Stimulated activated naive CD8-positive, alpha-beta T cell treated with anti-CD3 and anti-CD28 coated beads, Interleukin-15, Interleukin-2, amounts not matched to agents 100 U/mL and 50 U/mL, for 24 hours (primary cell): ENCODE measurements around the gene PPIE.
"Not testable (repeated sequence)": the region's sequence is repeated elsewhere in the genome, so short reads cannot be mapped to it uniquely, and the experiment has no call there.

ENCODE experiments used
- ATAC-seq: fragments of 150-1000 bp; cut with Tn5 transposase; one replicate; pipeline ENCODE4 v1.10.0; 2021
- DNase-seq: peaks from one replicate; pipeline ENCODE4 v3.0.0; 2021

The PPIE gene

DNA sequence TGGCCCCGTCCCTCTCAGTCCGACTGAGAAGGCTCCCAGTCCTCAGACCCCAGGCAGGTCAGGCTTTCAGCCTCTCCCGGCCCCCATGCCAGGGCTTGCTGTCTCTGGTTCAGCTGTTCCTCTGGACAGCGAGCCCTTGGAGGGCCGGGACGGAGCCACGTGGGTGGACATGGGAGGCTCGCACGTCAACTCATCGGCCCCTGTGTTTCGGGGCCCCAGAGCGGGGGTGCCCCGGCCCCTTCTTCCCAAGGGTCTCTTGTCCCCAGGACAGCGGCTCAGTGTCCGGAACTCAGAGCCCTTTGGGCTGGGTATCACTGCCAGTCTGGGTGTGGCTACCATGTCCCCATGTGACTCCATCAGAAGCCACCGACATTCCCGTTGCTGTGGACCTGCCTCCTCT, 39.2 kb downstream of the PPIE start:
- not testable (repeated sequence) for DNase-seq, ATAC-seq

DNA sequence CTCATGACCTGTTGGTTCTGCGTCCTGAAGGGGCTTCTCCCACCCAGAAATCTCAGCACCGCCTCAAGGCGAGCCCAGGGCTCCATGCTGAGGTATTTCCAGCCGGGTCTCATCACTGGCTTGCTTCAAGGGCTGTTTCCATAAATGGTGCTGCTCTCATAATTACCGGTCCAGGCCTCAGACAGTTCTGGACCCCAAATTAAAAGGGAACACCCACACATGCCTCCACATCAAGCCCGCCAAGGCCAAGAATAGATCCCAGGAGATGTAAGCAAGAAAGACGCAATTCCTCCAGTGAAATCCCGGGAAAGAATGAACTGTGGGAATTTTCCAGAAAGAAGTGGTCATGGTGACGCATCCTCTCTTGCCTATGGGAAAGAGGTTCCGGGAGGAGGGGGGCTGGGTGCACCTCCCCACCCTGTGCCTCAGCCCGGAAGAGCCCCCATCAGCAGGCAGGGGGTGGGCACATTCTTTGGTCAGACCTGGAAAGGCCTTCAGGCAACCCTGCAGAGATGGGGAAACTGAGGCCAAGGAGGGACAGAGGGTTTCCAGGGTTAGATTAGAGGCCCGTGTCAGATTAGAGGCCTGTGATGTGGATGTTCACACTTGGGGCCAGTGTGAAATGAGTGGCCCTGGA, 39.9 kb downstream of the PPIE start:
- not testable (repeated sequence) for ATAC-seq

DNA sequence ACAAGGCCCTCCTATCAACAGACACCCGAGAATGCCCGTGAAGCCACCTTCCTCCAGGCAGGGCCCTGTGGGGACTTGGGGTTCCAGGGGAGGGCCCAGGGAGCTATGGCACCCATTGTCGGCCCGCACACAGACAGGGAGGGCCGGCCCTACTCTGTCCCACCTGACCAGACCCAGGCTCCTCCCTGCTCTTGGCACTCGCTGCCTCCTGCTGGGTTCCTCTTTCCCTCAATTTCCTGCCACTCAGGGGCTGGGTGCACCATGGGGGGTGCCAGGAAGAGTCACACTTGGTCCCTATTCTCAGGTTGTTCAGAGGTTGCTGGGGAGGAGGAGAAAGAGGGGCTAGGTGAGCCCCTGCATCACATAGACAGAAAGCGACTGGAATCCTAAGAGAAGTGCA, 40.5 kb downstream of the PPIE start:
- ATAC-seq (no peak), DNase-seq (no peak)

More for the DNA sequence above, 39.9 kb downstream of the PPIE start:
- not testable (repeated sequence) for DNase-seq

DNA sequence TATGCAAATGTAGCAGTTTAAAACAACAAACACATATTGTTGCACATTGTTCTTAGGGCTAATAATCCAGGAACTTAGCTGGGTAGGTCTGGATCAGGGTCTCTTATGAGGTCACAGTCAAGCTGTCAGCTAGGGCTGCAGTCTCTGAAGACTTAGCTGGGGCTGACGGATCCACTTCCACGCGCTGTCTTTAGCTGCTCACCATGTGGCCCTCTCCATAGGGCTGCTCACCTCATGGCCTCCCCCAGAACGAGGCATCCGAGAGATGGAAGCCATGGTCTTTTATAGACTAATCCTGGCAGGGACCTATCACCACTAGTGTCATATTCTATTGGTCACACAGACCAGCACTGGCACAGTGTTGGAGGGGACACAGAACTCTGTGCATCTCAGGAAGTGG, 41.1 kb downstream of the PPIE start:
- DNase-seq = no peak
- no peak for ATAC-seq

DNA sequence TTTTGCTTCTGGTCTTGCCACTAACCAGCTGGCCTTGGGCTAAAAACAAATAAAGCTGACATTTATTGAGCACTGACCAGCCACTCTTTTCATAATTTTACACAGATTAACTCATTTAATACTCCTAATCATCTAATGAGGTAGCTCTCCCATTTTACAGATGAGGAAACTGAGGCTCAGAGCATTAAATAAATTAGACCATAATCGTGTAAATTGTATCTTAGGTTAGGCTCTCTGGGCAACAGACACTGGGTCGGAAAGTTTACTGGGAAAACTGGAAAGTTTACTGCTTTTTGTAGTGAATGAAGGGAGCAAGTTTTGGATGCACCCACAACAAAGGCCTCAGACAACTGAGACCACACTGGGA, 42.6 kb downstream of the PPIE start:
- ATAC-seq = no peak
- no peak for DNase-seq

DNA sequence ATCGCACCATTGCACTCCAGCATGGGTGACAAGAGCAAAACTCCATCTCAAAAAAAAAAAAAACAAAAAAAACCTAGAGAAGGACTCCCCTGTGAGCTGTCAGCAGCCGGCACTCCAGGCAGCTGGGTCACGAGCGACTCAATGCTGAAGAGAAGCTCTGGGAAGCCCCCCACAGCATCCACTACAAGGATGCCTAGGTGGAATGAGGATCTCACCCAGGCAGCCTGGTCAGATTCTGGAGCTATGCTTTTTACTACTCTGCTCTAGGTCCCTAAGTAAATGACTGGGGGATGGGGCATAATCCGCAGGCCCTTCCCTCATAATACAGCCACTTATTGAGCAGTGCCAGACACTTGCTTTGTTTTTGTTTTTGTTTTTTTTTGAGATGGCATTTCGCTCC, 43.4 kb downstream of the PPIE start:
- ATAC-seq (no peak), DNase-seq (no peak)

DNA sequence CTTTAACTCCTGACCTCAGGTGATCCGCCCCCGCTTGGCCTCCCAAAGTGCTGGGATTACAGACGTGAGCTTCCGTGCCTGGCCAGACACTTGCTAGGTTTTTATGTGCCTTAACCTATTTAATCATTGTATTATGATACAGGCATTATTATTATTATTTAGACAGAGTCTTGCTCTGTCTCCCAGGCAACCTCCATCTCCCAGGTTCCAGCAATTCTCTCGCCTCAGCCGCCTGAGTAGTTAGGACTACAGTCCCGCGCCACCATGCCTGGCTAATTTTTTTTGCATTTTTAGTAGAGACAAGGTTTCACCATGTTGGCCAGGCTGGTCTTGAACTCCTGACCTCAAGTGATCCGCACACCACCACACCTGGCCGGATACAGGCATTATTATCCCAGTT, 44.0 kb downstream of the PPIE start:
- not testable (repeated sequence) for DNase-seq, ATAC-seq

DNA sequence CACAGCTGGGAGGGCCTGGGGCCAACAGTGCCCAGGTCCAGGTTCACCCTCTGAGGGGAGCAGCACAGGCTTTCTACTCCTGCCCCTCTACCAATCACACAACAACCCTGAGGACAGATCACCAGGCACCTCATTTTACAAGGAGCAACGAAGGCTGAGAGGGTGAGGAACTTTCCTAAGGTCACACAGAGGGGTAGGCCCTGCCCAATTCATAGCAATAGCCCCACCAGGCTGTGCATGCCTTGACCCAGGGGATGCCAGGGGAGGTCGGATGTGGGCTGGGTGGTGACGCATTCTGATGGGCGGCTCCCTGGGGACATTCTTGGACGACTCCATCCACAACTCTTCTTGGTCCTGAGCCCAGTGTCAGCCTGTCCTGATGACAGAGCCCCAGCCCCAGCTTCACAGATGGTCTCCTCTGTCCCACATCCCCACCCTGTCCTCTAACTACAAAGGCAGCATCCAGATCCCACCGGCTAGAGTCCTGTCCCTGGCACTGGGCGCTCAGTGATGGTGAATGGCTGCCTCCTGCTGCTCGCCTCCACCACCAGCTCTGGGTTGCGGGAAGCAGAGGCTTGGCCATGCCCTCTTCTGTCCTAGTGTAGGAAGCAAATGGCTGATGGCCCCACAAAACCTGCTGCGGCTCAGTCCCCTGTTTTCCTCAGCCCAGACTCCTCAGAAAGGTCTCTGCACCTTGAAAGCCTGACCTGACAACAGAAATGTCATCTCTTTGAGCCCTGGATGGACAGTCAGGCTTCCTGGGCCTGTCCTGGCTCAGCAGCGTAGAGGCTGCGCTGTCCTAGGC, 47.8 kb downstream of the PPIE start:
- not testable (repeated sequence) for DNase-seq, ATAC-seq

DNA sequence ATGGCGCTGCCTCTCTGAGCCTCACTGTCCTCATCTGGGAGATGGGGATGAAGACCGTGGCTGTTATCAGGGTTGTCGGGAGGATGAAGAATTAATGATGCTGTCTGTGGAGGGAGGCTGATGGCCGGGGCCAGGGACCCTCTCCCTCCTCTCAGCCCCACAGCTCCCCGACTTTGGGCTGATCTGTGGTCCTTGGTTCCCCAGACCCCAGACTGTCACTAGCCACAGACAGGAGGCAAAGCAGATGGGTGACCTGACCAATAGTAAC, 48.4 kb downstream of the PPIE start:
- not testable (repeated sequence) for DNase-seq, ATAC-seq

DNA sequence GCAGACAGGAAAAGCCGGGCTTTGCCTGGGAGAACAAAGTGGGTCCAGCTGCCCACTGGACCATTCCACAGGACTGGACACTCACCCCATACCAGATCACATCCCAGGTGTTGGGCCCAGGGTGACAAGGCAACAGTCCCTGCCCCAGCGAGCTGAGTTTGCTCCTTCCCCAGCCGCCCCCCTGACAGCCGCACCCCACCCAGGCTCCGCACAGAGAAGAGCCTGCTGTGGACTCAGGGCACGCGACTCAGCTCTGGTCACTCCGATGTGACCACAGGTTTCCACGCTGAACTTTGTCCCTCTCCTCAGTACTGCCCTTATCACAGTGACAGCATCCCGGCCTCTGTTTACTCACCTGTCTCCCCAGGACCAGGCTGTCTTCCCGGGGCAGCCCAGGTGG, 48.8 kb downstream of the PPIE start:
- ATAC-seq = no peak
- no peak for DNase-seq

DNA sequence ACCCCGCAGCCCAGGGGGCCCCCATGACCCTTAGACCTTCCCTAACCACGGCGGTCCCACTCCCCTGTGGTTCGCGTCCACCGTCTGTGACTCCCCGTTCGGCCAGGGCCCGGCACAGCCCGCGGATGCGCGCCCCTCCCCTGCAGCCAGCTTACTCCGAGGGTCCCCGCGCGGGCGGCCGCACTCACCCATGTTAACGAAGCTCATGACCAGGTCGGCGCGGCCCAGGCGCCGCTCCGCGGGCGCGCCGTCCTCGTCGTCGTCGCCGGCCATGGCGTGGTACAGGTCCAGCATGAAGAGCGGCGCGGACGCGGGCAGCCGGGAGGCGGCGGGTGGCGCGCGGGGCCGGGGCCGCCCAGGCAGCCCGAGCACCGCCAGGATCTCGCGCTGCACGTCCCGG, 49.3 kb downstream of the PPIE start:
- ATAC-seq, DNase-seq: not testable (repeated sequence)

DNA sequence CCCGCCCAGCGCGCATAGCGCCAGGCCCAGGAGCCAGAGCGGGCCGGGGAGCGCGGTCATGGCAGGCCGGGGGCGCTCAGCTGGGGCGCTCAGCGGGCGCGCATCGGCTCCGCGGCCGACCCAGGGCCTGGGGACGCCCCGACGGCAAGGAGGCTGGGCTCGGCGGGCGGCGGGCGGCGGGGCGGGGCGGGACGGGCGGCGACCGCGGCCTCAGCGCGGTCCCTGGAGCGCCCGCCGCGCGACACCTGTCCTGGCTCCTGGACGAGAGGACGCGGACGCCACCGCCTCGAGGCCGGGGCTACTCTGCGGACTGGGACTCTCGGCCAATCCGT, 49.7 kb downstream of the PPIE start:
- DNase-seq (no peak), ATAC-seq (peak; percentile 10)

DNA sequence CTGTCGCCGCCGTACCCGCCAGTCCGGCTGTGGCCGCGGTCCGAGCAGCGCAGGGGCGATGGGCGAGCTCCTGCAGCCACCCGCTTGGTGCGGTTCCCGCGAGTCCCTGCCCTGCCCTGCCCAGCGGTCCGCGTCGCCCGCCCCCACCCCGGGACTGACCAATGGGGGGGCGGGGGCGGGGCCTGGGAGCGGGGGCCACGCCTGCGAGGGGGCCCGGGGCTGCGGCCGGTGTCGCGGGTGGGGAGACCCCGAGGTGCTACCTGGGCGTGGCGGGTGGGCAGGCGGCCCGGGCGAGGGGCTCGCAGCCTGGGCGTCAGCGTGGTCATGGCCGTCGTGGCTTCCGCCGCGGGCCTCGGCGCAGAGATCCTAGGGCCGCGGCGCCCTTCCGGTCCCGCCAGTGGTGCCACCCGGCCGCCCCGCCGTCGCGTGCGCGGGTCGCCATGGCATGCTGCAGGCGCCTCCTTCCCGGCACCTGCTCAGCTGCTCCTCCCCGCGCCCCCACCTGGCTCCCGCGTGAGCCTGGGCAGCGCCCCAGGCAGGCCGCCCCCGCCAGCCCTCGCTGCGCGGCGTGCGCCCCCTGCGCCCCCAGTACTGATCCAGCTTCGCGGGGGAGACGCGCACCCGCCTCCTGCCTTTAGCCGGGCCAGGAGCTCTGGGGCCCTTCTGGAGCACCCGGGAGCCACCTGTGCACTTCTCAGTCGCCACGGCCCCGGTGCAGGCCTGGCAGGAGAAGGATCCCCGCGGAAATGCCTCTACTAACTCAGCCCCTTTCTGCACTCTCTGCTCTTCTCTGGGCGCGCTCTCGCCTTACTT, 50.3 kb downstream of the PPIE start, which contains the start of gene BMP8B:
Gene BMP8B, minus strand, starts transcription at position 108 of the 813 bp plus-strand sequence. CDS start 380 bp downstream, outside the sequence.
- peak; percentile 54 for DNase-seq
- peak; percentile 74 for ATAC-seq

DNA sequence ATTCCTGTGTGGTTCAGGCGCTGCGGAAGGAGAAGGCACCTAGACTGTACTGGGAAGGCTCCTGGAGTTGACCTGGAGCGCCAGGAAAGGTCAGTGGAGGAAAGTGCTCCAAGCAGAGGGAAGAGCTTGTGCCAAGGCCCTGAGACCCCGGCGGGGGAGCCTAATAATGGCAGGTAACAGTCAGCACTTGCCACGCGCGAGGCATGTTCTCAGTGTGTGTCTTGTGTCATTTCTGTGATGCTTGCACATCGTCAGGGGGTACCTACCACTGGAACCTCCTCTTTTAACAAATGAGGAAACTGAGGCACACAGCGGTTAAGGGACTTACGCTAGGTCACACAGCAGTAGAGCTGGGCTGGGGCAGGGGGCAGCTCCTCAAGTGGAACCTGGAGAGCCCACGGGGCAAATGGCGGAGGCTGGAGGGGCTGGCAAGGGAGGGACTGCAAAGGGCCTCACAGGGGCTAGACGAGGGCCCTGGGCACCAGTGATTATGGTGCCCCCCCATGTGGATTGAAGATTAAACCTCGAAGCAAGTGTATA, 51.0 kb downstream of the PPIE start:
- ATAC-seq (no peak), DNase-seq (no peak)

DNA sequence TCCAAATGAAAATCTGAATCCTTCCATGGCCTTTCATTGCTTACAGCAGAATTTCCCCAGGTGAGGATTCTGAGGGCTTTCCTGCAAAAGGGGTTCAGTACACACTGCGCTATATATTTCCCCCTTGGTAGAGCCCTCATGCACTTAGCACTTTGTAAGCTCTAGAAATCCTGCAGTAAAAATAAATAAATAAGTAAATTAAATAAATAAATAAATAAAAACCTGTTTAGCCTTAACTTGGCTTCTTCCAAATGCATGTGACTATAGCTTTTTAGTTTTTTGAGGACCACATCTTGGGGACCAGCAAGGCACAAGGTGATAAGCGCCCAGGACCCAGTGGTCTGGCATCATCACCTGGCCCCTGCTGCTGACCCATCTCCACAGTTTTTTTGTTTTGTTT, 53.2 kb downstream of the PPIE start:
- DNase-seq (no peak), ATAC-seq (no peak)

DNA sequence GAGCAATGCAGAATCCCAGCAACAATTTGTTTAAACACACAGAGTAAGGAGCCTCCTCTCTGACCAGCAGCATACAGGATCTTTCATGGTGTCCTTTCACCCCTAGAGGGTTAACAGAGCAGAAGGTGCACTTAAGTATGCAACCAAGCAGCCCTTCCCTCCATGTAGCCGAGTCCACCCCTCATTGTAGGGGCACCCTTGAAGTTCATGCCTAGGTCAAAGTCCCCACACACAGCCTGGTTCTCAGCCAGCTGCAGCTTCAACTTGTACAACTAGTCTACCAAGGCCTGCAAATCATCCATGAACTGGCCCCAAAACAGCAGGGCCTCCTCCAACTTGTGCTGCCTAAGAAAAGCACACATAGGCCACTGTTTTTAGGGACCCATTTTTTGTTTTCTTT, 57.0 kb downstream of the PPIE start:
- no peak for ATAC-seq
- DNase-seq = no peak

DNA sequence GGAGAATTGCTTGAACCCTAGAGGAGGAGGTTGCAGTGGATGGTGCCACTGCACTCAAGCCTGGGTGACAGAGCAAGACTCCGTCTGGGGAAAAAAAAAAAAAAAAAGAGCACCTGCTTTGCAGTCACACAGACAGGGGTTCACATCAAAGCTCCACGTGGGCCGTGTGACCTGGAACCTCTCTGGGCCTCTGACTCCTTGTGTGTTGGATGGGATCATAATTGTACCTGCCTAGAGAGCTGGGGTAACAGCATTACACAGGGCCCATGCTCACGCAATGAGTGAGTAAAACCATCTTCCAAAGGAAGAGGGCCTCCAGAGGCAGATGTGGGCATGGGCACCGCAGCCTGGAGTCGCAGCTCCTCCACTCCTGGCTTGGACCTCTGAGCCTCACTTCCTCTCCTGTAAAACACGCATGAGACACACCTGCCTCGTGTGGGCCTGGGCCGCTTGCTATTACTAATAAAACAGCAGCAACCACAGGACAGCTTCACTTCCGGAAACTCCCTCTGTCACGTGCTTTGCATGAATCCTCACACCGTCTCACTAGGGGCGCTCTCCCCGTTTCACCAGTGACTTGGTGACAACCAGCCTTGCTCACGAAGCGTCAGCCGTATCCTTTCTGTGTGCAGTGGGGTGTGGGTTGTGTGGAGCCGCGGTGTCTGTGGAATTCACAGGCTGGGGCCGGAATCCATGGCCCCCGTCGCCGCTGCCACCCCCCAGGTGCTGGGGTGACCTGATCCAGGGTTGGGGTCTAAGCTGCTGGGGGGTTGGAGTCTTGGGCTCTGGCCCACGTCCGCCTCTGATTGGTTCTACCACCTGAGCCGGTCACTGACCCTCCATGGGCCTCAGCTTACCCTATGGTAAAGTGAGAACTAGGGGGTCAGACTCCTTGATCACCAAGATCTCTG, 60.4 kb downstream of the PPIE start:
- ATAC-seq (peak; percentile 95), DNase-seq (peak; percentile 84)

DNA sequence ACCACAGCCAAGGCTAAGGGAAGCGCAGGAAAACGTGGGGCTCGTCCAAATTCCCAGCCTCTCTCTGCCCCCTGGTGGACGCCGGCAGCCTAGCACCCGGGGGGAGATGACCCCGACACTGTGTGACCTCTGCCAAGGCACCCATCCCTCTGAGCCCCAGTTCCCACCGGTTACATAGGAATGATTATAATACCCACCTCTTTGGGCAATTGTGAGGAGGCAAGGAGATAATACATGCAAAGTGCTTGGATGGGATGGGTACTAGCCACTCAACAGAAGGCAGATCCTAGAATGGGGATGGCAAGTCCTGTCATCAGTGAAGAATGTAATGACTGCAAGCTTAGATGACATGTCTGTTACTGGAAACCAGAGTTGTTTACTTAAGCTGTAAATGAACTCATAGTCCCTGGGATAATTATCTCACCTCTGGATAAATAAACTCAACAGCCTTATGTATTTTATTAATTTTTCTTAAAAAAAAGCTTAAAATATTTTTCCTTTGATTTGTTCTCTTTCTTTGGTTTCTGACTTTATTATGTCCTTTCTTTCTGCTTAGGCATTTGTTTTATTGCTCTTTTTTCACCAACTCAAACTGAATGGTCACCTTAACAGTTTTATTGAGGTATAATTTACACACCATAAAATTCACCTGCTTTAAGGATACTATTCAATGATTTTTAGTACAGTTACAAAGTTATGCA, 61.2 kb downstream of the PPIE start:
- ATAC-seq (peak; percentile 65), DNase-seq (peak; percentile 86)

DNA sequence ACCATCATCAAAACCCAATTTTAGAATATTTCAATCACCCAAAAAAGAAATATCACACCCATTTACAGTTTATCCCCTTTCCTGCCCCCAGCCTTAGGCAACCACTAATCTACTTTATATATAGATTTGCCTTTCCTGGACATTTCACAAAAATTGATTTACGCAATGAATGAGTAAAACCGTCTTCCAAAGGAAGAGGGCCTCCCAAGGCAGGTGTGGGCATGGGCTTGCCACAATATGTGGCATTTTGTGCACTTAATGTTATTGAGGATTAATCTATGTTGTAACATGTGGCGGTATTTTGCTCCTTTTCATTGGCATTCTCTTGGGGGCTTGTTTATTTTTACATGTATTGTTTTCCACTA, 61.8 kb downstream of the PPIE start:
- no peak for DNase-seq
- ATAC-seq = no peak

DNA sequence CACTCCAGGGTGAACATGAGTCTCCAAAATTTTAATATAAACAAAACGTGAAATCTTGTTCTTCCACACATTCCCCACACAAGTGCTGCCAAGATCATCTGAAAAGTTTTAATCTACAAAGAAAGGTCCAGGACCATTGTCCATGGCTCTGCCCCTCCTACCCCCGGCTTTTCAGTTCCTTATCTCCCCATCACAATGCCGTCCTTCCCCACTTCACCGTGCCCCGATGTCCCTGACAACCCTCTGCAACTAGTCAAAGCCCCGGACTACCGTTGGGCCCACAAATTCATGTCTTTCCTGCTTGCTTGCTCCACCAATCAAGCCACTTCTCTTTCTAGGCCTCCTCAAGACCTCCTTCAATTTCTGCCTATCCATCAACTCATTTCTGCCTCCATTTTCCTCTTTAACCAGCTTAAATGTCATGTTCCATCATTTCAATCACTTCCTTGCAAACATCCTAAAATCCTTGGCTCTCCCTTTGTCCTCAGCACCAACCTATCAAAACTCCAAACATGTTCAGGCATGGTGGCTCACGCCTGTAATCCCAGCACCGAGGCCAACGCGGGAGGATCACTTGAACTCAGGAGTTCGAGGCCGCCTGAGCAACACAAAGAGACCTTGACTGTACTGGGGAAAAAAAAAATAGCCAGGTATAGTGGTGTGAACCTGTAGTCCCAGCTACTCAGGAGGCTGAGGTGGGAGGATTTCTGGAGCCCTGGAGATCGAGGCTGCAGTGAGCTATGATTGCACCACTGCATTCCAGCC, 64.0 kb downstream of the PPIE start:
- no peak for ATAC-seq
- no peak for DNase-seq

DNA sequence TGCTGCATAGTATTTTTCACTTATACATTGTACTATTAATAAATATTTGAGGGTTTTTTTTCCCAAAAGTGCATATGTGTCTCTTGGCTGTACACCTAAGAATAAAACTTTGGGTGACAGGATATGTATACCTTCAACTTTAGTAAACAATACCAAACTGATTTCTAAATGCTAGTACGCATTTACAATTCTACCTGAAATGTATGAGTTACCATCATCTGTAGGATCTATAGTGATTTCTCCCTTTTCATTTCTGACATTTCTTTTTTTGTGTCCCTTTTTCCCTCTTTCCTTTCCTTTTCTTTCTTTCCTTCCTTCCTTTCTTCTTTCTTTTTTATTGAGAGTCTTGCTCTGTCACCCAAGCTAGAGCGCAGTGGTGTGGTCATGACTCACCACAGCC, 66.7 kb downstream of the PPIE start:
- DNase-seq = no peak
- no peak for ATAC-seq
